Trophoblast cell (in vitro differentiated cells and primary cell): ENCODE measurements around the gene NTNG1.
A peak's percentile ranks its signal among the peaks of the same experiment; 100 is the strongest.

Source experiments
- DNase-seq, 2 donors: peaks; one replicate each; pipeline ENCODE4 v3.0.0-alpha.2; 2016
- H2AFZ ChIP-seq: 2 replicates; pipeline ENCODE4 v1.6.1; 2013; ENCODE audit warnings: low read length, moderate library complexity, mild to moderate bottlenecking; ENCODE audit not compliant: insufficient read depth, poor library complexity
- H2AK5ac ChIP-seq: 2 replicates; pipeline ENCODE4 v1.6.1; 2013; ENCODE audit warnings: mild to moderate bottlenecking, low read length
- H2BK120ac ChIP-seq: 2 replicates; pipeline ENCODE4 v1.6.1; 2013; ENCODE audit warnings: low read length, mild to moderate bottlenecking, moderate library complexity; ENCODE audit not compliant: insufficient read depth, poor library complexity
- H2BK12ac ChIP-seq: 2 replicates; pipeline ENCODE4 v1.6.1; 2013; ENCODE audit warnings: mild to moderate bottlenecking, low read length, moderate library complexity
- H2BK5ac ChIP-seq: 2 replicates; pipeline ENCODE4 v1.6.1; 2013; ENCODE audit warnings: low read length, low read depth, moderate library complexity, mild to moderate bottlenecking; ENCODE audit not compliant: poor library complexity
- H3K14ac ChIP-seq: 2 replicates; pipeline ENCODE4 v1.6.1; 2013; ENCODE audit warnings: mild to moderate bottlenecking, low read length
- H3K18ac ChIP-seq: 2 replicates; pipeline ENCODE4 v1.6.1; 2013; ENCODE audit warnings: mild to moderate bottlenecking, low read length
- H3K23ac ChIP-seq: 2 replicates; pipeline ENCODE4 v1.6.1; 2013; ENCODE audit warnings: low read length
- H3K27ac ChIP-seq: 2 replicates; pipeline ENCODE4 v1.5.1; 2013; ENCODE audit warnings: low read depth, mild to moderate bottlenecking, inconsistent platforms, low read length, moderate library complexity
- H3K27me3 ChIP-seq: 2 replicates; pipeline ENCODE4 v1.6.1; 2013; ENCODE audit warnings: inconsistent platforms, mild to moderate bottlenecking, low read length, moderate library complexity; ENCODE audit not compliant: insufficient read depth
- H3K36me3 ChIP-seq, 2 experiments: 1 replicate in 1 of 2; 2 replicates in 1 of 2; pipeline ENCODE4 v1.6.1; 2013; ENCODE audit warnings: low read length in 2 of 2, mild to moderate bottlenecking in 2 of 2, moderate library complexity in 1 of 2; ENCODE audit not compliant: insufficient read depth in 2 of 2, control insufficient read depth in 1 of 2
- H3K4ac ChIP-seq: 2 replicates; pipeline ENCODE4 v1.6.1; 2013; ENCODE audit warnings: low read depth, mild to moderate bottlenecking, low read length, moderate library complexity
- H3K4me1 ChIP-seq, 2 experiments: 1 replicate in 1 of 2; 2 replicates in 1 of 2; pipeline ENCODE4 v1.6.1; 2013; ENCODE audit warnings: low read length in 2 of 2, mild to moderate bottlenecking in 2 of 2, moderate library complexity in 1 of 2; ENCODE audit not compliant: insufficient read depth in 2 of 2, control insufficient read depth in 1 of 2
- H3K4me2 ChIP-seq: 2 replicates; pipeline ENCODE4 v1.6.1; 2013; ENCODE audit warnings: inconsistent platforms, mild to moderate bottlenecking, low read length, moderate library complexity
- H3K4me3 ChIP-seq: 2 replicates; pipeline ENCODE4 v1.5.1; 2013; ENCODE audit warnings: mild to moderate bottlenecking, low read depth, low read length, inconsistent platforms
- H3K79me1 ChIP-seq: one replicate; pipeline ENCODE4 v1.6.1; 2013; ENCODE audit warnings: low read length
- H3K79me2 ChIP-seq: 2 replicates; pipeline ENCODE4 v1.6.1; 2013; ENCODE audit warnings: low read length, mild to moderate bottlenecking; ENCODE audit not compliant: control insufficient read depth, insufficient read depth, poor library complexity
- H3K9ac ChIP-seq: 2 replicates; pipeline ENCODE4 v1.6.1; 2013; ENCODE audit warnings: mild to moderate bottlenecking, low read length
- H3K9me3 ChIP-seq: 2 replicates; pipeline ENCODE4 v1.6.1; 2013; ENCODE audit warnings: low read depth, mild to moderate bottlenecking, control low read depth, inconsistent platforms, low read length; ENCODE audit not compliant: insufficient read depth
- H4K12ac ChIP-seq: 2 replicates; pipeline ENCODE4 v1.6.1; 2013; ENCODE audit warnings: low read depth, mild to moderate bottlenecking, low read length, moderate library complexity
- H4K8ac ChIP-seq: 2 replicates; pipeline ENCODE4 v1.6.1; 2013; ENCODE audit warnings: low read depth, mild to moderate bottlenecking, low read length, moderate library complexity
- H4K91ac ChIP-seq: one replicate; pipeline ENCODE4 v1.6.1; 2013; ENCODE audit warnings: low read depth, mild to moderate bottlenecking, low read length, moderate library complexity
- WGBS: extraction: QIAGEN DNeasy Blood & Tissue Kit; methylation state at CpG from one replicate; pipeline ENCODE4 v1.1.7; 2013; ENCODE audit warnings: missing lambda C conversion rate; ENCODE audit not compliant: insufficient read length, insufficient coverage; ENCODE audit errors: extremely low coverage; 5-methylcytosine and 5-hydroxymethylcytosine counted together

The NTNG1 gene

DNA sequence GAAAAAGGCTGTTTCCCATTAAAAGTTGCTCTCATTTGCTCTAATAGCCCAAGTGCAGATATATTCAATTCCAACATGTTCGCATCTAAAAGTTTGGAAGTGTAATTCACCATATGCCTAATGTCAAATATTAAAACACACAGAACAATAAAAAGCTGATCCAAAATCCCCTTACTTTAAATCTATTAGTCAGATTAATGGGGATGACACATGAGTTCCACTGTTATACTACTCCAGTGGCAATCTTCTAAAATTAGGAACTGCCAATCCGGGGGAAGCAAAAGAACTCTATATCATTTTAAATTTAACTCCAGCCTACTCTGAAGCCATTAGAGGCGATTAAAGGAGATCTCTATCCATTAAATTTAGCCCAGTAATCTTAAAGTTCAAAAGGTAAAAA, 317.1 kb downstream of the NTNG1 start:
- no peak overlapping the region for H4K91ac ChIP-seq
- H2BK12ac ChIP-seq, result no peak overlapping the region
- no peak overlapping the region for H2BK120ac ChIP-seq
- no peak overlapping the region for H3K27ac ChIP-seq
- H4K12ac ChIP-seq, result no peak overlapping the region
- no CpG with 5 or more reads among the region's 3 CpGs for WGBS
- H3K79me2 ChIP-seq, result no peaks in the 10 kb centered on the region
- H3K79me1 ChIP-seq, result no peaks in the 10 kb centered on the region
- no peak overlapping the region for H3K4me2 ChIP-seq
- H3K14ac ChIP-seq, result no peak overlapping the region
- DNase-seq, result no peak
- no peak overlapping the region for H3K18ac ChIP-seq
- H2AK5ac ChIP-seq, result no peak overlapping the region
- H3K36me3 ChIP-seq, result no peaks in the 10 kb centered on the region
- H3K9ac ChIP-seq, result no peak overlapping the region
- H4K8ac ChIP-seq, result no peak overlapping the region
- no peaks in the 10 kb centered on the region for H3K27me3 ChIP-seq
- H3K4ac ChIP-seq, result no peak overlapping the region
- no peak overlapping the region for H3K4me3 ChIP-seq
- no peak overlapping the region for H2AFZ ChIP-seq
- H2BK5ac ChIP-seq, result no peak overlapping the region
- no peak overlapping the region for H3K23ac ChIP-seq
- H3K9me3 ChIP-seq, result no peaks in the 10 kb centered on the region
- no peaks in the 10 kb centered on the region for H3K4me1 ChIP-seq

- no peaks in the 10 kb centered on the region for H3K4me1 ChIP-seq
- no peak overlapping the region for H2AFZ ChIP-seq
- H4K91ac ChIP-seq, result no peak overlapping the region
- no peaks in the 10 kb centered on the region for H3K79me2 ChIP-seq
- no peaks in the 10 kb centered on the region for H3K79me1 ChIP-seq
- DNase-seq, result peak in 1 of 2 donors; percentile 7
- no peaks in the 10 kb centered on the region for H3K36me3 ChIP-seq
- H2AK5ac ChIP-seq, result no peak overlapping the region
- no peak overlapping the region for H2BK120ac ChIP-seq
- H3K4me2 ChIP-seq, result no peak overlapping the region
- H3K9me3 ChIP-seq, result no peaks in the 10 kb centered on the region
- no CpG with 5 or more reads among the region's 4 CpGs for WGBS
- no peak overlapping the region for H3K9ac ChIP-seq
- no peak overlapping the region for H3K23ac ChIP-seq
- no peak overlapping the region for H3K18ac ChIP-seq
- H2BK12ac ChIP-seq, result no peak overlapping the region
- H4K8ac ChIP-seq, result no peak overlapping the region
- H3K27ac ChIP-seq, result no peak overlapping the region
- H2BK5ac ChIP-seq, result no peak overlapping the region
- H3K4ac ChIP-seq, result no peak overlapping the region
- no peak overlapping the region for H3K14ac ChIP-seq
- H3K27me3 ChIP-seq, result no peaks in the 10 kb centered on the region
- H4K12ac ChIP-seq, result no peak overlapping the region
- no peak overlapping the region for H3K4me3 ChIP-seq
These were observed 318.5 kb downstream of the NTNG1 start for GRCh38 chr1:107459204-107459904.

- no peak overlapping the region for H4K8ac ChIP-seq
- no peak overlapping the region for H2BK12ac ChIP-seq
- no peaks in the 10 kb centered on the region for H3K4me1 ChIP-seq
- H3K4me2 ChIP-seq, result no peak overlapping the region
- no peaks in the 10 kb centered on the region for H3K36me3 ChIP-seq
- H3K79me2 ChIP-seq, result no peaks in the 10 kb centered on the region
- no peak overlapping the region for H4K12ac ChIP-seq
- H3K18ac ChIP-seq, result no peak overlapping the region
- no peak overlapping the region for H3K23ac ChIP-seq
- H2BK5ac ChIP-seq, result no peak overlapping the region
- H3K9me3 ChIP-seq, result no peaks in the 10 kb centered on the region
- H4K91ac ChIP-seq, result no peak overlapping the region
- no peak overlapping the region for H2BK120ac ChIP-seq
- H3K4ac ChIP-seq, result no peak overlapping the region
- H2AFZ ChIP-seq, result no peak overlapping the region
- no peaks in the 10 kb centered on the region for H3K27me3 ChIP-seq
- H2AK5ac ChIP-seq, result no peak overlapping the region
- no peak overlapping the region for H3K14ac ChIP-seq
- H3K9ac ChIP-seq, result no peak overlapping the region
- no peaks in the 10 kb centered on the region for H3K79me1 ChIP-seq
- no CpG with 5 or more reads among the region's 8 CpGs for WGBS
- no peak overlapping the region for H3K27ac ChIP-seq
- no peak overlapping the region for H3K4me3 ChIP-seq
- DNase-seq, result no peak
These were observed 319.2 kb downstream of the NTNG1 start for GRCh38 chr1:107460035-107460434.

DNA sequence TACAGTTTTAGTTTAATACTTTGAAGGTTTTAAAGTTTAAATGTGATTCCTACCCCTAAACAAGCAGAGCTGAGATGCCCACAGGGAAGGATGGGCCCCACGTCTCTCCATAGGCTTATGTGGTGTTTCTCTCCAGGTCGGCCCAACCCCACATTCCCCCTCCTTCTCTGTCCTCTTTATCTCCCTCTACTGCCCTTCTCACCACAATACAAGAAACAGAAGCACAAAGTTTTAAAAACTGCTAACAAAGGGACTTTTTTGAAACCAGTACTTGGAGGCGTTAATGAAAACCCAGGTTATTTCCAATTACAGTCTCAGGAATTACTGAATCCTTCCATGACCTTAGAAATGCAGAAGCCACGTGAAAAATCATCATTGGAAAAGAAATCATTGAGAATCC, 324.0 kb downstream of the NTNG1 start:
- Histone ChIP-seq H3K18ac (no peak overlapping the region), H3K4ac (no peak overlapping the region), H3K4me1 (no peaks in the 10 kb centered on the region), H3K9me3 (peaks cover 2% of the 10 kb centered on the region), H2BK12ac (no peak overlapping the region), H2AK5ac (no peak overlapping the region), H3K79me1 (no peaks in the 10 kb centered on the region), H2AFZ (no peak overlapping the region), H3K9ac (no peak overlapping the region), H3K23ac (no peak overlapping the region), H3K79me2 (no peaks in the 10 kb centered on the region), H4K91ac (no peak overlapping the region), H2BK5ac (no peak overlapping the region), H4K8ac (no peak overlapping the region), H3K14ac (no peak overlapping the region), H3K36me3 (no peaks in the 10 kb centered on the region), H3K27me3 (no peaks in the 10 kb centered on the region), H2BK120ac (no peak overlapping the region), H4K12ac (no peak overlapping the region), H3K4me2 (no peak overlapping the region), H3K4me3 (no peak overlapping the region), H3K27ac (no peak overlapping the region)
- WGBS, result no CpG with 5 or more reads among the region's 4 CpGs
- no peak for DNase-seq
